NCI-H2196 treated with DMSO at 0.1 percent for 48 hours (cell line): ENCODE data around the gene MAGI3.
"Not testable (repeated sequence)": the region's sequence is repeated elsewhere in the genome, so short reads cannot be mapped to it uniquely, and the experiment has no call there.

ENCODE experiments used
- DNase-seq: peaks from one replicate; lab custom pipeline; 2025; ENCODE audit not compliant: unreplicated experiment; lab: John Stamatoyannopoulos, UW

The MAGI3 gene

DNA sequence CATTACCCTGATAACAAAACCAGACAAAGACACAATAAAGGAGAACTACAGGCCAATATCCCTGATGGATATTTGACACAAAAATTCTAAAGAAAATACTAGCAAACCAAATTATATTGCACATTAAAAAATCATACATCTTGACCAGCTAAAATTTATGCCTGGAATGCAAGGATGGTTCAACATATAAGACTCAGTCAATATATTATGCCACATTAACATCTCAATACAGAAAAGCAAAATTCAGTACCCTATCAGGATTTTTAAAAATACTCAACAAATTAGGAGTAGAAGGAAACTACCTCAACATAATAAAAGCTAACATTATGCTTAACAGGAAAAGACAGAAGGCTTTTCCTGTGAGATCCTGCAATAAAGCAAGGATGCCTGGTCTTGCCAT lies 177.1 kb downstream of the MAGI3 start:
- DNase-seq: no peak

GRCh38 chr1:113575744-113576260 lies 185.5 kb downstream of the MAGI3 start:
- DNase-seq: not testable (repeated sequence)

- no peak for DNase-seq
These were observed 186.0 kb downstream of the MAGI3 start for GRCh38 chr1:113576271-113576670.

DNA sequence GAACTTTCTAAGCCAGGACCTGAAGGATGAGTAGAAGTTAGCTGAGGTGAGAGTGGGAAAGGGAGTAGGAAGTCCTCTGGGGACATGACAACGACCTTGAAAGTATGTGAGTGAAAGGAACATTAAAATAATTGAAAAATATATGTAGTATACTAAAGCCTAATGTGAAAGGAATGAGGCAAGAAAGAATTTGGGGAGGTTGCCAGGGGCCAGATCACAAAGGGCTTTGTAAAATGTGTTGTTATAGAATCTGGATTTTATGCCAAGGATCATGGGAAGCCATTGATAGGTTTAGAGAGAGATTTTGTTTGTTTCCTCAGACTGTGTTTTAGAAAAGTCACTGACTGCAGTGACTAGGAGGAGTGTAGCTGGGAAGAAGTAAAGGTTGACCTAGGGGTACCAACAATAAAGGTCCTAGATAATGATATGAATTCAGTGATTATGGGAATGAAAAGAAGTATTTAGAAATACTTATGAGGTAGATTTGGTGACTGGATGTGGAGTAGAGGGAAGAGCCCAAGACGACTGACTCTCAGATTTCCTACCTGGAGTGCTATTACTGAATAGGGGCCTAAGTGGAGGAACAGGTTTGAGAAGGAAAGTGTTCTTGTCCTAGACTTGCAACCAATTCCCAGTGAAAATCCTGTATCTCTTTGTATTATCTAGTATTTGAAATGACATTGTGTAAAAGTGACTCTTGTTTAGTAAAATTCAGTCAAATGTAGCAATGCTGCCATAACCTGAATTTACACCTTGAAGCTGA lies 189.1 kb downstream of the MAGI3 start:
- DNase-seq: no peak

DNA sequence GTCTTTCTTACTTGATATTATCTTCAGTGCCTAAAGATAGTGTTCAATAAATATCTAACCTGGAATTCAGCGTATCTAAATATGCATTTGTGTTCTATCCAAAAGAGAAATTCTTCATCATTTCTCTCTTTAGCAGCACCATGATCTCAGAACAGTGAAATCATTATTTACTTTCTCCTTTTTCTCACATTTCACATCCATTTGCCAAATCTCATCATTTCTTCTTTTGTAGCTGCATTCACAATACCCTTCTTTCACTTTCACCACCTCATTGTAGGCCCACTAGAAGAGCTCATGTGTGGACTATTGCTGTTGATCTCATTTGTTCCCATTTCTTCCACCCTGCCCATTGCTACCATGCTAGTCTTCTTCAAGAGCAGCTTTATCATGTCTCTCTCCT lies 191.0 kb downstream of the MAGI3 start:
- DNase-seq: no peak

DNA sequence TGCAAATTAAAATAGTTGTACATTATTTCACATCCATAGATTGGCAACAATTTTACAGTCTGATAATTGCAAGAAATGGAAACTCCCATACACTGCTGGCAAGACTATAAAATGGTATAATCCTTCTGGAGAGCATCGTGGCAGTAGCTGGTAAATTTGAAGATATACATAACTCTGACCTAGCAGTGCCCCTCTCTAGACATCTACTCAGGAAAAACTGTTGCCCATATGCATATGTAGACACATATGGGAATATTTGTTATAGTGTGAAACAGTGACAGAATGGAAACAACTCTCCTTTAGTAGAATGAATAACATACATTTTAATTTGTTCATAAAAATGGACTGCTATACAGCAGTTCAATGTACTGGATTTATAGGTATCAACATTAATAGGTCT lies 191.8 kb downstream of the MAGI3 start:
- no peak for DNase-seq

DNA sequence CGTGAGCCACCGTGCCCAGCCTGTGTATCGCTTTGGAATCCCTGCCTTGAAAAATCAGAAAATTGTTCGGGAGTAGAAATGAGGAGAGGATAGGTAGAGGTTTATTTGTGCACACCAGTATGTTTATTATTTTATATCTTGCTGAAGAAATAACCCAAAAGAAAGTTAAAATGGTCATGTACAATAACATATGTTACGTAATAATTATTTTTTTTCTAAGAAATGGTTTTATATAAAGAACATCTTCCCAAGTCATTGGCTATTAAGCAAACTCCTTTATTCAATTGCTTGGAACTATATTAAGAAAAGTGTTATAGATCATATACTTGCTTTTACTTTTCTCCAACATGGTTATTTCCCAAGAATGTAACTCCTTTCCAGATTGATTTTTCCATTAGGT lies 197.2 kb downstream of the MAGI3 start:
- DNase-seq: no peak

GRCh38 chr1:113592230-113592629 lies 201.9 kb downstream of the MAGI3 start:
- no peak for DNase-seq

- no peak for DNase-seq
These were observed 203.4 kb downstream of the MAGI3 start for GRCh38 chr1:113593550-113594297.

GRCh38 chr1:113604466-113604865 lies 214.2 kb downstream of the MAGI3 start:
- DNase-seq: not testable (repeated sequence)

DNA sequence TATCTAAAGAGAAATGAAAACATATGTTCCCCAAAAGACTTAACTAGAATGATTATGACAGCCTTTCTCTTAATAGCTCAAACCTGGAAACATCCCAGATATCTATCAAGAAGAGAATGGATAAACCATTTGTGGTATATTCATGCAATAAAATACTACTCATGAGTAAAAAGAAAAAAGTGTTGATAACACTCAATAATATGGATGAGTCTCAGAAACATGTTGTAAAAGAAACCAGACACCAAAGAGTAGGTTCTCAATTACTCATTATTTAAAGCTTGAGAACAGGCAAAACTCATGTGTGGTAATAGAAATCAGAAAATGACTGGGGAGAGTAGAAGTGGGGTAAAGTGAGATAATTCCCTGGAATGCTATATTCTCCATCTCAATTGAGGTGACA lies 214.8 kb downstream of the MAGI3 start:
- DNase-seq: no peak

- no peak for DNase-seq
These were observed 218.1 kb downstream of the MAGI3 start for GRCh38 chr1:113608399-113608798.

- DNase-seq: no peak
These were observed 220.1 kb downstream of the MAGI3 start for GRCh38 chr1:113610372-113610771.

- DNase-seq: no peak
These were observed 225.1 kb downstream of the MAGI3 start for GRCh38 chr1:113615425-113615824.

DNA sequence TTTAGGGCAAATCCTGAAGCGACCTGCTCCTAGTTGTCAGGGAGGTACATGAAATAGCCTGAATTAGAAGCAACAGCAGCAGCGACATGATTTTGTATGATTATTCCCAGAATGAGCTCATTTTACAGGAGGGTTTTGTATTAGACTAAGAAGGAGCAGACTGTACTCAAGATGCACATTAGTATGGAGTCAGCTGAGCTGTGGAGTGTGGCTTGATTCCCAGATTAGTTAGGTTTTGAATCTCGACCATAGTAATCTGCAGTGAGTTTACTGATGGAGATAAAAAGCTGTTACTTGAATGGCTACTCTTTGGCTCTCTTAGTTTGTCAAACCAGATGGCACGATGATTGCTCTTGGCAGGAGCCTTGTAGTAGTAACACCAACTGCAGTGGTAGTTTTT lies 225.8 kb downstream of the MAGI3 start:
- no peak for DNase-seq

- DNase-seq: no peak
These were observed 227.3 kb downstream of the MAGI3 start for GRCh38 chr1:113617438-113618141.

- DNase-seq: no peak
These were observed 238.7 kb downstream of the MAGI3 start for GRCh38 chr1:113628997-113629396.

DNA sequence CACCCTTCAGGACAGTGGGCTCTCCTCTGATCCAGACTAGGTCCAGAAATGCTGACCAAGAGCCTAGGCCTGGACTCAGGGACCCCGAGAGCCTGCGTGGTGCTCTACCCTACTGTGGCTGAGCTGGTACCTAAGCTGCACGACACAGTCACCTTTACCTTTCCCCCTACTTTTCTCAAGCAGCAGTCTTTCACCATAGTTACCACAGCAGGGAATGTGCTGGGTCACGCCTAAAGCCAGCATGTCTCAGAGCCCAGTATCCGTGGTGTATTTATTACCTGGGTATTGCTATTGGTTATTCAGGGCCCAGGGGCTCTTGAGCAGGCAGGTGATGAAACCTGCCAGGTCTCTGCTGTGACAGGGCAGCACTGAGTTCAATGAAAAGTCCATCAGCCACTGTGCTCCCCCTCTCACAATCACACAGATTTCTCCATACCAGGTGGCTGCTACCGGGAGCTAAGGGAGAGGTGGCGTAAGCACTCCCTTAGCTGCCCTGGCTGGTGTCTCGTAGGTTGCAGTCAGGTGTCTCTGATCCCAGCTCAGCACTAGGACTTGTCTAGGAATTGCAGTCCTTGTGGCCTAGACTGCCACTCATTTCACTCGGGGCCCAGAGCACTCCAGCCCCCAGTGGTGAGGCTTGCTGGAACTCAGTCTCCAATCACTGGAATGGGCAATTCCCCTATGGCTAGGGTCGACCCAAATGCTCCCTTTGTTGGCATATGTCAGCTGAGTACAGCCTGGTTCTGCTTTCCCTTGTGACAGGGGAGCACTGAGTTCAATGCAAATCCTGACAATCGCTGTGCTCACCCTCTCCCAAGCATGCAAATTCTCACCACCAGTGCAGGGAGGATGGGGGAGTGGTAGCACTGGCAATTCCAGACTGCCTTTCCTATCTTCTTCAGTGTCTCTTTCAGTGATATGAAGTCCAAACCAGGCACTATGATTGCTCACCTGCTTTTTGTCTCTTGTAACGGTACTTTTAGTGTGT lies 240.3 kb downstream of the MAGI3 start:
- no peak for DNase-seq

DNA sequence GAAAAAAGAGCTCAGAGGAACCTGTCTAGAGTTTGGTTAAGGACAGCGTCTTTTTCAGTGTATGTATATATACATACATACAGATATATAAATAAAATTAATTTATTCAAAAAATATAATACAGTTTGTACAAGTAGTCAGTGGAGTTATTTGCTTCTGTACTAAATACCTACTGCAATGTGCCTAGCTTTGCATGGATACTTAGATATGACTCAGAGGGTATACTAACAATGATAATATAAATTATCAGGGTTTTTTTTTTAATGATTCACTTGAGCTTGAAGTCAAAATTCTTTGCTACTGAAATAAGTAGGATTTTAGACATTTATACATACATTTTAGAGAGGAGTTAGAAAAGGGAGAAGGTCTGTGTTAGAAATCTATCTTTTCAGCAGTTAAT lies 251.1 kb downstream of the MAGI3 start:
- no peak for DNase-seq

DNA sequence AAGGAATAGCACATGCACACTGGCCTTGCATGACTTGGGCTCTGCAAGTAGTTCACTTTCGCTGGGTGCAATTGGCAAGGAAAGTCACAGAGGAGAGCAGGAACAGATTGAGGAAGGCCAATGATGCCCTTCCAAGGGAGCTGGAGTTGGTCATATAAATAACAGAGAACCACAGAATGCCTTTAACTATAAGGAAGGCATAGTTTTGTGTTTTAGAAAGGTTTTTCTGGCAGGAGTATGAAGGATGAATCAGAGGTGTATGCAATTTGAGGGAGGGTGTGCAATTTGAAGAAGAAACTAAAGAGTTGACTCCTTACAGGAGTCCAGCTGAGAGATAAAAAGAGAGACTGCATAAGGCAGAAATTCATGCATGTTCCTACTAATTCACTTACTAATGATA lies 256.8 kb downstream of the MAGI3 start:
- no peak for DNase-seq

DNA sequence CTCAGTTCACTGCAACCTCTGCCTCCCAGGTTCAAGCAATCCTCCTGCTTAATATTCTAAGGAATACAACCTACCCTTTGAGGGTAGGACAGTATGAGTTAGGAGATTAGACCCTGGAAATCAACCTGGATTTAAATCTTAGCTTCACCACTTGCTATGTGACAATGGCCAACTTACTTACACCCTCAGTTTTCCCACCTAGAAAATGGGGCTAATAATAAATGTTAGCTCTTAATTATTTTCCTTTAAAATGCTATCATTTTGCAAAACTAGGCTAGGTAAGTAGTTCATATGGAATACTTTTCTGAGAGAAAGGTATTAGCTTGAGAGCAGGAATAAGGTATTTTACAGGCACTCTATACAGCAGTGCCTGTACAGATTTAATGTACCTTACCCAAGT lies 258.2 kb downstream of the MAGI3 start:
- DNase-seq: no peak
